B cell (primary cell): ENCODE measurements around the gene TCERG1L.

Experiments
- EZH2 ChIP-seq: IDR thresholded peaks from 2 replicates; pipeline ENCODE4 v1.6.1; 2012; ENCODE audit warnings: borderline replicate concordance, low read depth, mild to moderate bottlenecking, moderate library complexity, low read length; ENCODE audit not compliant: insufficient read depth, poor library complexity, severe bottlenecking
- TF ChIP-seq, protein P1 (sequence below): fragments of 200-600 bp; IDR thresholded peaks from one replicate; pipeline ENCODE4 v1.8.0; 2022; ENCODE audit warnings: antibody characterized with exemption, mild to moderate bottlenecking

DNA sequence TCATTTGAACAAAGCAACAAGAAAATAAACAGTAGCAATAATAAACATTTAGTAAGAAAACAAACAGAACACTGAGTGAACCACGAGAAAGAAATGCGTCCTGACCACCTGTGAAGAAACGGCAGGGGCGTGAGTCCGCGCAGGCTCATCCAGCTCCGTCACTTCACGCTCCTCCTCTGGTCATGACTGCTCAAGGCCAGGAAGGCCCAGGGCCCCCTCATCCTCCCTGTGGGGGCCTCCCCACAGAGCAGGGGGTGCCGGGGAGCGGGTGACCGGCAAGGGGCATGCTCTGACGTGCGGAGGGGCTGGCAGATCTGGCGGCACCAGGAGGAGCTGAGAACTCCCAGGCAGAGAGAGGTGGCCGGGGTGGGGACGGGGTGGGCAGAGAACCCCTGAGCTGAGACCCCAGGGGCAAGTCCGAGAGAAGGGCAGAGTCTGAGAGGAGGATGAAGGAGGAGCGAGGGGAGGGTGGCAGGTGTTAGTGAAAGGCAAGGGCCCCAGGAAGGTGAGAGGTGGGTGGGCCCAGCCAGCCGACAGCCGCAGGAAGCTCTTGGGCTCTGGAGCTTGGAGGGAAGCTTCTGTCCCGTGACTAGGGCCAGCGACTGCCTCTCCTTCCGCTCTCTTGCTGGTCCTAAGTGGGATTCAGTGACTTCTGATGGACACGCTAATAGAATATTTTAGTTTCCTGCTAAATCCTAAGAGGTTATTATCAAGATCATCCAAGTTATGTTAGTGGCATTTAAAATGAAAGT, 223.9 kb downstream of the TCERG1L start:
- TF ChIP-seq, protein P1, sequence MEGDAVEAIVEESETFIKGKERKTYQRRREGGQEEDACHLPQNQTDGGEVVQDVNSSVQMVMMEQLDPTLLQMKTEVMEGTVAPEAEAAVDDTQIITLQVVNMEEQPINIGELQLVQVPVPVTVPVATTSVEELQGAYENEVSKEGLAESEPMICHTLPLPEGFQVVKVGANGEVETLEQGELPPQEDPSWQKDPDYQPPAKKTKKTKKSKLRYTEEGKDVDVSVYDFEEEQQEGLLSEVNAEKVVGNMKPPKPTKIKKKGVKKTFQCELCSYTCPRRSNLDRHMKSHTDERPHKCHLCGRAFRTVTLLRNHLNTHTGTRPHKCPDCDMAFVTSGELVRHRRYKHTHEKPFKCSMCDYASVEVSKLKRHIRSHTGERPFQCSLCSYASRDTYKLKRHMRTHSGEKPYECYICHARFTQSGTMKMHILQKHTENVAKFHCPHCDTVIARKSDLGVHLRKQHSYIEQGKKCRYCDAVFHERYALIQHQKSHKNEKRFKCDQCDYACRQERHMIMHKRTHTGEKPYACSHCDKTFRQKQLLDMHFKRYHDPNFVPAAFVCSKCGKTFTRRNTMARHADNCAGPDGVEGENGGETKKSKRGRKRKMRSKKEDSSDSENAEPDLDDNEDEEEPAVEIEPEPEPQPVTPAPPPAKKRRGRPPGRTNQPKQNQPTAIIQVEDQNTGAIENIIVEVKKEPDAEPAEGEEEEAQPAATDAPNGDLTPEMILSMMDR: no peak
- no peak for TF ChIP-seq EZH2
